ENCODE measurements around the gene CBS.

DNA sequence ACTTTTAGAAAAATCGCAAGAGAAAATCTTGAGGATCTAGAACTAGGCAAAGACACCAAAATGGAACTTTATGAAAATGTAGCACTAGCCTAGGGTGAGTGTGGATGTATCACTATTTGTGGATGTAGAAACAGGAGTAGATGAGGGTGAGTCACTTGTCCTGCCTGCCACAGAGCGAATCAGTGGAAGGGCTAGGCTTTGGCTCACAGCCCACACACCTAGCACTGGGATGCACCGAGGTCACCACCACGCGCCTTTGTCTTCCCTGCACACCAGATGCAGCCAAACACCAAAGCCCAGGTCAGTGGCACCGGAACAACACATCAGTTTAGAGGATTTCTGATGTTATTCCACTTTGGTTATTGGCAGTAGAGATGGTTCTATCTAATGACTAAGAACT is 63.0 kb downstream of the CBS start:
- TF ChIP-seq CTCF (IDR thresholded peaks at IDR 0.05; ENCODE audit: low read depth, low read length, missing input control) (no peak), TAF1 (conservative IDR thresholded peaks at IDR 0.05) (no peak), RAD21 (IDR thresholded peaks at IDR 0.05) (no peak), RXRA (IDR thresholded peaks at IDR 0.05) (no peak), JUND (IDR thresholded peaks at IDR 0.05) (no peak), MAX (IDR thresholded peaks at IDR 0.05) (no peak)
- TF ChIP-seq, protein P1, sequence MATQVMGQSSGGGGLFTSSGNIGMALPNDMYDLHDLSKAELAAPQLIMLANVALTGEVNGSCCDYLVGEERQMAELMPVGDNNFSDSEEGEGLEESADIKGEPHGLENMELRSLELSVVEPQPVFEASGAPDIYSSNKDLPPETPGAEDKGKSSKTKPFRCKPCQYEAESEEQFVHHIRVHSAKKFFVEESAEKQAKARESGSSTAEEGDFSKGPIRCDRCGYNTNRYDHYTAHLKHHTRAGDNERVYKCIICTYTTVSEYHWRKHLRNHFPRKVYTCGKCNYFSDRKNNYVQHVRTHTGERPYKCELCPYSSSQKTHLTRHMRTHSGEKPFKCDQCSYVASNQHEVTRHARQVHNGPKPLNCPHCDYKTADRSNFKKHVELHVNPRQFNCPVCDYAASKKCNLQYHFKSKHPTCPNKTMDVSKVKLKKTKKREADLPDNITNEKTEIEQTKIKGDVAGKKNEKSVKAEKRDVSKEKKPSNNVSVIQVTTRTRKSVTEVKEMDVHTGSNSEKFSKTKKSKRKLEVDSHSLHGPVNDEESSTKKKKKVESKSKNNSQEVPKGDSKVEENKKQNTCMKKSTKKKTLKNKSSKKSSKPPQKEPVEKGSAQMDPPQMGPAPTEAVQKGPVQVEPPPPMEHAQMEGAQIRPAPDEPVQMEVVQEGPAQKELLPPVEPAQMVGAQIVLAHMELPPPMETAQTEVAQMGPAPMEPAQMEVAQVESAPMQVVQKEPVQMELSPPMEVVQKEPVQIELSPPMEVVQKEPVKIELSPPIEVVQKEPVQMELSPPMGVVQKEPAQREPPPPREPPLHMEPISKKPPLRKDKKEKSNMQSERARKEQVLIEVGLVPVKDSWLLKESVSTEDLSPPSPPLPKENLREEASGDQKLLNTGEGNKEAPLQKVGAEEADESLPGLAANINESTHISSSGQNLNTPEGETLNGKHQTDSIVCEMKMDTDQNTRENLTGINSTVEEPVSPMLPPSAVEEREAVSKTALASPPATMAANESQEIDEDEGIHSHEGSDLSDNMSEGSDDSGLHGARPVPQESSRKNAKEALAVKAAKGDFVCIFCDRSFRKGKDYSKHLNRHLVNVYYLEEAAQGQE (IDR thresholded peaks at IDR 0.05): no peak
- TF ChIP-seq, protein P2, sequence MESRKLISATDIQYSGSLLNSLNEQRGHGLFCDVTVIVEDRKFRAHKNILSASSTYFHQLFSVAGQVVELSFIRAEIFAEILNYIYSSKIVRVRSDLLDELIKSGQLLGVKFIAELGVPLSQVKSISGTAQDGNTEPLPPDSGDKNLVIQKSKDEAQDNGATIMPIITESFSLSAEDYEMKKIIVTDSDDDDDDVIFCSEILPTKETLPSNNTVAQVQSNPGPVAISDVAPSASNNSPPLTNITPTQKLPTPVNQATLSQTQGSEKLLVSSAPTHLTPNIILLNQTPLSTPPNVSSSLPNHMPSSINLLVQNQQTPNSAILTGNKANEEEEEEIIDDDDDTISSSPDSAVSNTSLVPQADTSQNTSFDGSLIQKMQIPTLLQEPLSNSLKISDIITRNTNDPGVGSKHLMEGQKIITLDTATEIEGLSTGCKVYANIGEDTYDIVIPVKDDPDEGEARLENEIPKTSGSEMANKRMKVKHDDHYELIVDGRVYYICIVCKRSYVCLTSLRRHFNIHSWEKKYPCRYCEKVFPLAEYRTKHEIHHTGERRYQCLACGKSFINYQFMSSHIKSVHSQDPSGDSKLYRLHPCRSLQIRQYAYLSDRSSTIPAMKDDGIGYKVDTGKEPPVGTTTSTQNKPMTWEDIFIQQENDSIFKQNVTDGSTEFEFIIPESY (IDR thresholded peaks at IDR 0.05): no peak

Data from liver (tissue), 3 donors.